Measurements from ENCODE around the gene CAMK4. TPM values are rescaled to one million over a fixed set of nuclear protein-coding genes. Genes with fewer than 3 reads are reported as not detected.

CAMK4 gene
- total RNA-seq, 1 experiment from 2014 or later, result 10.2 TPM

DNA sequence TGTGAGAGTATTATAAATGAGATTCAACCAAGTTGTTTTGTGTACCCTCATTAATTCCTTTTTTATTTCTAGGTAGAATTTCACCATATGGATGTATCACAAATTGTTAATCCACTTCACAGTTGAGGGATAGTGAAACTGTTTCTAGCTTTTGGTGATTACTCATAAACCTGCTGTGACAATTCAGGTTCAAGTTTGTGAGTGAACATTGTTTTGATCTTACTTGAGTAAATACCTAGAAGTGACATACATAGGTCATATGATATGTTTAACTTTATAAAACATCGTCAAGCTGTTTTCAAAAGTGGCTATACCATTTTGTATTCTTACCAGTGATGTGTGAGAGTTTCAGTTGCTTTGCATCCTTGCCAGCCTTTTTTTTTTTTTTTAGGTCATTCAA, 112.9 kb downstream of the CAMK4 start:
- CTCF ChIA-PET, result no interaction called here
- POLR2A ChIA-PET, result no interaction called here
- Histone ChIP-seq H3K4me1 (ENCODE audit: control insufficient read depth in 1 of 2, insufficient read depth in 2 of 2, low read length in 2 of 2) (no peaks in the 10 kb centered on the region), H4K20me1 (ENCODE audit: insufficient read depth) (no peaks in the 10 kb centered on the region; the same call in 1 of the 2 replicates), H3K79me2 (ENCODE audit: insufficient read depth, low read length) (no peaks in the 10 kb centered on the region; the same call in 1 of the 2 replicates), H3K27me3 (ENCODE audit: insufficient read depth, low read length) (no peaks in the 10 kb centered on the region), H2AFZ (ENCODE audit: low read depth, low read length, poor library complexity, severe bottlenecking) (no peak overlapping the region), H3K4me3 (replicated peaks in 1 of 2; ENCODE audit: low read depth in 1 of 2, low read length in 2 of 2) (no peak overlapping the region), H3K36me3 (ENCODE audit: control insufficient read depth in 1 of 2, insufficient read depth in 2 of 2, low read length in 2 of 2) (no peaks in the 10 kb centered on the region), H3K9ac (ENCODE audit: low read length) (no peak overlapping the region), H3K9me3 (ENCODE audit: control insufficient read depth in 1 of 2, insufficient read depth in 1 of 2, low read depth in 1 of 2, low read length in 2 of 2) (no peaks in the 10 kb centered on the region), H3K9me2 (ENCODE audit: insufficient read depth) (no peaks in the 10 kb centered on the region), H3K27ac (ENCODE audit: low read depth, low read length) (no peak overlapping the region), H3K4me2 (ENCODE audit: low read length) (no peak overlapping the region)
- BruUV-seq (replicated peaks), result no TSS peak
- no peak for DNase-seq (ENCODE audit: low read depth, low spot score)
- ATAC-seq, result no peak
- intact Hi-C loops (cut with micrococcal nuclease), result no loop called here
- RAD21 ChIA-PET (ENCODE audit: low non-redundant PET in 1 of 2, low total read pairs in 2 of 2, uncharacterized antibody in 2 of 2, unreplicated experiment in 2 of 2), result no interaction called here
- TF ChIP-seq SP1 (IDR thresholded peaks at IDR 0.05; ENCODE audit: low read depth), result no peak
- no peak for TF ChIP-seq JUND (IDR thresholded peaks at IDR 0.05)
- TF ChIP-seq EZH2 (IDR thresholded peaks at IDR 0.05), result no peak
- TF ChIP-seq SIN3A (IDR thresholded peaks at IDR 0.05; ENCODE audit: low read depth), result no peak
- no peak for TF ChIP-seq REST (IDR thresholded peaks at IDR 0.05; ENCODE audit: low read depth)
- no peak for TF ChIP-seq RAD21 (IDR thresholded peaks at IDR 0.05; ENCODE audit: low read depth)
- TF ChIP-seq, protein P1, sequence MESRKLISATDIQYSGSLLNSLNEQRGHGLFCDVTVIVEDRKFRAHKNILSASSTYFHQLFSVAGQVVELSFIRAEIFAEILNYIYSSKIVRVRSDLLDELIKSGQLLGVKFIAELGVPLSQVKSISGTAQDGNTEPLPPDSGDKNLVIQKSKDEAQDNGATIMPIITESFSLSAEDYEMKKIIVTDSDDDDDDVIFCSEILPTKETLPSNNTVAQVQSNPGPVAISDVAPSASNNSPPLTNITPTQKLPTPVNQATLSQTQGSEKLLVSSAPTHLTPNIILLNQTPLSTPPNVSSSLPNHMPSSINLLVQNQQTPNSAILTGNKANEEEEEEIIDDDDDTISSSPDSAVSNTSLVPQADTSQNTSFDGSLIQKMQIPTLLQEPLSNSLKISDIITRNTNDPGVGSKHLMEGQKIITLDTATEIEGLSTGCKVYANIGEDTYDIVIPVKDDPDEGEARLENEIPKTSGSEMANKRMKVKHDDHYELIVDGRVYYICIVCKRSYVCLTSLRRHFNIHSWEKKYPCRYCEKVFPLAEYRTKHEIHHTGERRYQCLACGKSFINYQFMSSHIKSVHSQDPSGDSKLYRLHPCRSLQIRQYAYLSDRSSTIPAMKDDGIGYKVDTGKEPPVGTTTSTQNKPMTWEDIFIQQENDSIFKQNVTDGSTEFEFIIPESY (IDR thresholded peaks at IDR 0.05; ENCODE audit: extremely low read depth, insufficient replicate concordance, low read length), result no peak
- TF ChIP-seq YY1 (IDR thresholded peaks at IDR 0.05; ENCODE audit: extremely low read depth, insufficient replicate concordance, low read depth, low read length), result no peak
- TF ChIP-seq, protein P2, sequence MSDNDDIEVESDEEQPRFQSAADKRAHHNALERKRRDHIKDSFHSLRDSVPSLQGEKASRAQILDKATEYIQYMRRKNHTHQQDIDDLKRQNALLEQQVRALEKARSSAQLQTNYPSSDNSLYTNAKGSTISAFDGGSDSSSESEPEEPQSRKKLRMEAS (IDR thresholded peaks at IDR 0.05), result no peak
- TF ChIP-seq EZH2phosphoT487 (IDR thresholded peaks at IDR 0.05; ENCODE audit: borderline replicate concordance), result no peak
- TF ChIP-seq CBX3 (IDR thresholded peaks at IDR 0.05; ENCODE audit: low read depth), result no peak
- no peak for TF ChIP-seq CEBPB (IDR thresholded peaks at IDR 0.05; ENCODE audit: low read depth)
- TF ChIP-seq TCF7L2 (IDR thresholded peaks at IDR 0.05; ENCODE audit: borderline replicate concordance, extremely low read depth, insufficient read depth, insufficient read length), result no peak
- no peak for TF ChIP-seq FOSL1 (IDR thresholded peaks at IDR 0.05; ENCODE audit: low read depth)
- TF ChIP-seq POLR2AphosphoS5 (IDR thresholded peaks at IDR 0.05; ENCODE audit: low read depth, low read length), result no peak

Data from HCT116 (cell line).